ENCODE measurements around the gene P4HA1.
"Not testable (repeated sequence)": the region's sequence is repeated elsewhere in the genome, so short reads cannot be mapped to it uniquely, and the experiment has no call there.

Gene P4HA1

GRCh38 chr10:73021538-73022164 is 75.0 kb downstream of the P4HA1 start:
- not testable (repeated sequence) for H3K27me3 ChIP-seq (ENCODE audit: control insufficient read depth in 2 of 2, insufficient read depth in 2 of 2, low read length in 2 of 2); H3K4me1 ChIP-seq (ENCODE audit: control insufficient read depth in 2 of 2, insufficient read depth in 2 of 2, low read length in 2 of 2); H3K27ac ChIP-seq (ENCODE audit: low read depth in 2 of 2, low read length in 2 of 2); H3K4me3 ChIP-seq (ENCODE audit: low read length in 2 of 2); H3K9me3 ChIP-seq (ENCODE audit: control insufficient read depth in 2 of 2, low read length in 2 of 2); H3K9ac ChIP-seq (ENCODE audit: low read depth in 1 of 2, low read length in 2 of 2); H3K36me3 ChIP-seq (ENCODE audit: control insufficient read depth in 2 of 2, insufficient read depth in 2 of 2, low read length in 2 of 2)

- no peak overlapping the region for H3K27ac ChIP-seq (ENCODE audit: low read depth in 2 of 2, low read length in 2 of 2)
- no peak overlapping the region for H3K9ac ChIP-seq (ENCODE audit: low read depth in 1 of 2, low read length in 2 of 2)
- peaks cover 7 to 8% of the 10 kb centered on the region in 2 donors for H3K36me3 ChIP-seq (ENCODE audit: control insufficient read depth in 2 of 2, insufficient read depth in 2 of 2, low read length in 2 of 2)
- H3K9me3 ChIP-seq (ENCODE audit: control insufficient read depth in 2 of 2, low read length in 2 of 2) = no peaks in the 10 kb centered on the region
- H3K4me3 ChIP-seq (ENCODE audit: low read length in 2 of 2) = no peak overlapping the region
- H3K27me3 ChIP-seq (ENCODE audit: control insufficient read depth in 2 of 2, insufficient read depth in 2 of 2, low read length in 2 of 2) = no peaks in the 10 kb centered on the region
- H3K4me1 ChIP-seq (ENCODE audit: control insufficient read depth in 2 of 2, insufficient read depth in 2 of 2, low read length in 2 of 2) = no peaks in the 10 kb centered on the region
Measured at GRCh38 chr10:73021050-73021449, 75.6 kb downstream of the P4HA1 start.

GRCh38 chr10:73019100-73019499 is 77.6 kb downstream of the P4HA1 start:
- H3K9me3 ChIP-seq (ENCODE audit: control insufficient read depth in 2 of 2, low read length in 2 of 2) = no peaks in the 10 kb centered on the region
- H3K36me3 ChIP-seq (ENCODE audit: control insufficient read depth in 2 of 2, insufficient read depth in 2 of 2, low read length in 2 of 2) = peaks cover 9 to 14% of the 10 kb centered on the region in 2 donors
- H3K27me3 ChIP-seq (ENCODE audit: control insufficient read depth in 2 of 2, insufficient read depth in 2 of 2, low read length in 2 of 2) = no peaks in the 10 kb centered on the region
- H3K4me3 ChIP-seq (ENCODE audit: low read length in 2 of 2) = no peak overlapping the region
- no peak overlapping the region for H3K9ac ChIP-seq (ENCODE audit: low read depth in 1 of 2, low read length in 2 of 2)
- H3K27ac ChIP-seq (ENCODE audit: low read depth in 2 of 2, low read length in 2 of 2) = no peak overlapping the region
- no peaks in the 10 kb centered on the region for H3K4me1 ChIP-seq (ENCODE audit: control insufficient read depth in 2 of 2, insufficient read depth in 2 of 2, low read length in 2 of 2)

GRCh38 chr10:73018632-73019031 is 78.0 kb downstream of the P4HA1 start:
- Histone ChIP-seq H3K27ac (ENCODE audit: low read depth in 2 of 2, low read length in 2 of 2) (no peak overlapping the region), H3K36me3 (ENCODE audit: control insufficient read depth in 2 of 2, insufficient read depth in 2 of 2, low read length in 2 of 2) (peaks cover 9 to 16% of the 10 kb centered on the region in 2 donors), H3K9me3 (ENCODE audit: control insufficient read depth in 2 of 2, low read length in 2 of 2) (no peaks in the 10 kb centered on the region), H3K4me3 (ENCODE audit: low read length in 2 of 2) (no peak overlapping the region), H3K4me1 (ENCODE audit: control insufficient read depth in 2 of 2, insufficient read depth in 2 of 2, low read length in 2 of 2) (no peaks in the 10 kb centered on the region), H3K9ac (ENCODE audit: low read depth in 1 of 2, low read length in 2 of 2) (no peak overlapping the region), H3K27me3 (ENCODE audit: control insufficient read depth in 2 of 2, insufficient read depth in 2 of 2, low read length in 2 of 2) (no peaks in the 10 kb centered on the region)

GRCh38 chr10:73017955-73018480 is 78.6 kb downstream of the P4HA1 start:
- Histone ChIP-seq H3K9ac (ENCODE audit: low read depth in 1 of 2, low read length in 2 of 2) (no peak overlapping the region), H3K27me3 (ENCODE audit: control insufficient read depth in 2 of 2, insufficient read depth in 2 of 2, low read length in 2 of 2) (no peaks in the 10 kb centered on the region), H3K27ac (ENCODE audit: low read depth in 2 of 2, low read length in 2 of 2) (no peak overlapping the region), H3K36me3 (ENCODE audit: control insufficient read depth in 2 of 2, insufficient read depth in 2 of 2, low read length in 2 of 2) (peaks cover 10 to 19% of the 10 kb centered on the region in 2 donors), H3K9me3 (ENCODE audit: control insufficient read depth in 2 of 2, low read length in 2 of 2) (no peaks in the 10 kb centered on the region), H3K4me3 (ENCODE audit: low read length in 2 of 2) (no peak overlapping the region), H3K4me1 (ENCODE audit: control insufficient read depth in 2 of 2, insufficient read depth in 2 of 2, low read length in 2 of 2) (no peaks in the 10 kb centered on the region)

DNA sequence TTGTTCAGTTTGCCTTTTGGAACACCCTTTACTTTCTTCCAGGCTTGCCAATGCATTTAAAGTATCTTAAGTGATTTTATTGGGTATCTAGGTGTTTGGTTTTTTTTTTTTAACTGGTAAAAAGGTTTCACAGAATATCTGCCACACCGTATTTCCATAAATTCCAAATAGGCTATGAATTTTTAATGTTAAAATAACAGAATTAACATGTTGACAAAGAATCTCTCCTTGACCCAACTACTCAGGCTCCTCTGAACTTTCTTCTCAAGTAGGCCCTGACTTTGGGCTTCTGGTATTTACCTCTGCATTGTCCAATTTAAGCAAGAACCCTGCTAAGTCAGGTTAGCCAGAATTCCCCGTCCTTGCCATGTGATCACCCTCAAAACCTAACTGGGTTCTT is 80.9 kb downstream of the P4HA1 start:
- no peak overlapping the region for H3K4me3 ChIP-seq (ENCODE audit: low read length in 2 of 2)
- H3K4me1 ChIP-seq (ENCODE audit: control insufficient read depth in 2 of 2, insufficient read depth in 2 of 2, low read length in 2 of 2) = no peaks in the 10 kb centered on the region
- H3K36me3 ChIP-seq (ENCODE audit: control insufficient read depth in 2 of 2, insufficient read depth in 2 of 2, low read length in 2 of 2) = peaks cover 12 to 20% of the 10 kb centered on the region in 2 donors
- H3K27ac ChIP-seq (ENCODE audit: low read depth in 2 of 2, low read length in 2 of 2) = no peak overlapping the region
- no peaks in the 10 kb centered on the region for H3K9me3 ChIP-seq (ENCODE audit: control insufficient read depth in 2 of 2, low read length in 2 of 2)
- no peaks in the 10 kb centered on the region for H3K27me3 ChIP-seq (ENCODE audit: control insufficient read depth in 2 of 2, insufficient read depth in 2 of 2, low read length in 2 of 2)
- H3K9ac ChIP-seq (ENCODE audit: low read depth in 1 of 2, low read length in 2 of 2) = no peak overlapping the region

DNA sequence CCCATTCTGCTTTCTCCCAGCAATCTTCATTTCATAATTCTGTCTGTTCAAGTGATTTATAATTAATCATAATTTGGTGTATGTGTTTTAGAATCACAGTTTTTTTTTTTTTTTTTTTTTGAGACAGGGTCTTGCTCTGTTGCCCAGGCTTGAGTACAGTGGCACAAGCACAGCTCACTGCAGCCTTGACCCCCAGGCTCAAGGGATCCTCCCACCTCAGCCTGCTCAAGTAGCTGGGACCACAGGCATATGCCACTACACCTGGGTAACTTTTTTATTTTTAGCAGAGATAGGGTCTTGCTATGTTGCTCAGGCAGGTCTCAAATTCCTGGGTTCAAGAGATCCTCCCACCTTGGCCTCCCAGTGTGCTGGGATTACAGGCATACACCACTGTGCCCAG is 92.8 kb downstream of the P4HA1 start:
- H3K27me3 ChIP-seq (ENCODE audit: control insufficient read depth in 2 of 2, insufficient read depth in 2 of 2, low read length in 2 of 2) = no peaks in the 10 kb centered on the region
- H3K9me3 ChIP-seq (ENCODE audit: control insufficient read depth in 2 of 2, low read length in 2 of 2) = no peaks in the 10 kb centered on the region
- H3K9ac ChIP-seq (ENCODE audit: low read depth in 1 of 2, low read length in 2 of 2) = no peak overlapping the region
- no peaks in the 10 kb centered on the region for H3K4me1 ChIP-seq (ENCODE audit: control insufficient read depth in 2 of 2, insufficient read depth in 2 of 2, low read length in 2 of 2)
- H3K36me3 ChIP-seq (ENCODE audit: control insufficient read depth in 2 of 2, insufficient read depth in 2 of 2, low read length in 2 of 2) = peaks cover 0 to 12% of the 10 kb centered on the region in 2 donors
- H3K4me3 ChIP-seq (ENCODE audit: low read length in 2 of 2) = no peak overlapping the region
- no peak overlapping the region for H3K27ac ChIP-seq (ENCODE audit: low read depth in 2 of 2, low read length in 2 of 2)

DNA sequence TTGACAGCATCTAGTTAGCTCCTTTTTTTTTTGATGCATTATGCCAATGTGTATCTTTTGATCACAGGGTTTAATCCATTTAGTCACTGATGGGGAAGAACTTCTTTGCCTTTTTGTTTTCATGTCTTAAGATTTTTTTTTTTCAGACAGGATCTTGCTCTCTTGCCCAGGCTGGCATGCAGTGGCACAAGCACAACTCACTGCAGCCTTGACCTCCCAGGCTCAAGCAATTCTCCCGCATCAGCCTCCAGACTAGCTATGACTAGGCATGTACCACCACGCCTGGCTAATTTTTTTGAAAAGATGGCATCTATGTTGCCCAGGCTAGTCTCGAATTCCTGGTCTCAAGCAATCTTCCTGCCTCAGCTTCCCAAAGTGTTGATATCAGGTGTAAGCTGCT is 95.7 kb downstream of the P4HA1 start:
- H3K27ac ChIP-seq (ENCODE audit: low read depth in 2 of 2, low read length in 2 of 2) = no peak overlapping the region
- no peaks in the 10 kb centered on the region for H3K4me1 ChIP-seq (ENCODE audit: control insufficient read depth in 2 of 2, insufficient read depth in 2 of 2, low read length in 2 of 2)
- no peaks in the 10 kb centered on the region for H3K27me3 ChIP-seq (ENCODE audit: control insufficient read depth in 2 of 2, insufficient read depth in 2 of 2, low read length in 2 of 2)
- no peak overlapping the region for H3K9ac ChIP-seq (ENCODE audit: low read depth in 1 of 2, low read length in 2 of 2)
- no peak overlapping the region for H3K4me3 ChIP-seq (ENCODE audit: low read length in 2 of 2)
- no peaks in the 10 kb centered on the region for H3K36me3 ChIP-seq (ENCODE audit: control insufficient read depth in 2 of 2, insufficient read depth in 2 of 2, low read length in 2 of 2)
- no peaks in the 10 kb centered on the region for H3K9me3 ChIP-seq (ENCODE audit: control insufficient read depth in 2 of 2, low read length in 2 of 2)

DNA sequence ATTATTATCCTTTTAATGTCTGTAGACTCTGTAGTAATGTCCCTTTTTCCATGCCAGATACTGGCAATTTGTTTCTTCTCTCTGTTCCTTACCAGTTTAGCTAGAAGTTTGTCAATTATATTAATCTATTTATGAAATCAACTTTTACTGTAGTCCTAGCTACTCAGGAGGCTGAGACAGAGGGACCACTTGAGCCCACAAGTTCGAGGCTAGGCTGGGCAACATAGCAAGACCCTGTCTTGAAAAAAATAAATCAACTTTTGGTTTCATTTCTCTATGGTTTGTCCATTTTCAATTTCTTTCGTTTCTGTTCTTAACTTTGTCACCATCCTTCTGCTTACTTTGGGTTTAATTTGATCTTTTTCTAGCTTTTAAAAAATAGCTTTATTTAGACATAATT is 99.6 kb downstream of the P4HA1 start:
- no peak overlapping the region for H3K9ac ChIP-seq (ENCODE audit: low read depth in 1 of 2, low read length in 2 of 2)
- H3K27ac ChIP-seq (ENCODE audit: low read depth in 2 of 2, low read length in 2 of 2) = no peak overlapping the region
- H3K9me3 ChIP-seq (ENCODE audit: control insufficient read depth in 2 of 2, low read length in 2 of 2) = no peaks in the 10 kb centered on the region
- no peaks in the 10 kb centered on the region for H3K27me3 ChIP-seq (ENCODE audit: control insufficient read depth in 2 of 2, insufficient read depth in 2 of 2, low read length in 2 of 2)
- no peak overlapping the region for H3K4me3 ChIP-seq (ENCODE audit: low read length in 2 of 2)
- no peaks in the 10 kb centered on the region for H3K4me1 ChIP-seq (ENCODE audit: control insufficient read depth in 2 of 2, insufficient read depth in 2 of 2, low read length in 2 of 2)
- no peaks in the 10 kb centered on the region for H3K36me3 ChIP-seq (ENCODE audit: control insufficient read depth in 2 of 2, insufficient read depth in 2 of 2, low read length in 2 of 2)

DNA sequence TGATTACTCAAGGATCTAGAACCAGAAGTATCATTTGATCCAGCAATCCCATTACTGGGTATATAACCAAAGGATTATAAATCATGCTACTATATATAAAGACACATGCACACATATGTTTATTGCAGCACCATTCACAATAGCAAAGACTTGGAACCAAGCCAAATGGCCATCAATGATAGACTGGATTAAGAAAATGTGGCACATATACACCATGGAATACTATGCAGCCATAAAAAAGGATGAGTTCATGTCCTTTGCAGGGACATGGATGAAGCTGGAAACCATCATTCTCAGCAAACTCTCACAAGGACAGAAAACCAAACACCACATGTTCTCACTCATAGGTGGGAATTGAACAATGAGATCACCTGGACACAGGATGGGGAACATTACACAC is 101.2 kb downstream of the P4HA1 start:
- not testable (repeated sequence) for H3K9me3 ChIP-seq (ENCODE audit: control insufficient read depth in 2 of 2, low read length in 2 of 2); H3K36me3 ChIP-seq (ENCODE audit: control insufficient read depth in 2 of 2, insufficient read depth in 2 of 2, low read length in 2 of 2); H3K4me1 ChIP-seq (ENCODE audit: control insufficient read depth in 2 of 2, insufficient read depth in 2 of 2, low read length in 2 of 2)

GRCh38 chr10:72989771-72990170 is 106.9 kb downstream of the P4HA1 start:
- H3K9me3 ChIP-seq (ENCODE audit: control insufficient read depth in 2 of 2, low read length in 2 of 2); H3K27ac ChIP-seq (ENCODE audit: low read depth in 2 of 2, low read length in 2 of 2); H3K4me1 ChIP-seq (ENCODE audit: control insufficient read depth in 2 of 2, insufficient read depth in 2 of 2, low read length in 2 of 2); H3K9ac ChIP-seq (ENCODE audit: low read depth in 1 of 2, low read length in 2 of 2); H3K27me3 ChIP-seq (ENCODE audit: control insufficient read depth in 2 of 2, insufficient read depth in 2 of 2, low read length in 2 of 2); H3K36me3 ChIP-seq (ENCODE audit: control insufficient read depth in 2 of 2, insufficient read depth in 2 of 2, low read length in 2 of 2); H3K4me3 ChIP-seq (ENCODE audit: low read length in 2 of 2): not testable (repeated sequence)

More for the DNA sequence above, 101.2 kb downstream of the P4HA1 start:
- H3K4me3 ChIP-seq (ENCODE audit: low read length in 2 of 2); H3K27ac ChIP-seq (ENCODE audit: low read depth in 2 of 2, low read length in 2 of 2); H3K9ac ChIP-seq (ENCODE audit: low read depth in 1 of 2, low read length in 2 of 2); H3K27me3 ChIP-seq (ENCODE audit: control insufficient read depth in 2 of 2, insufficient read depth in 2 of 2, low read length in 2 of 2): not testable (repeated sequence)
